Measurements from ENCODE around the gene CTBP2.

- no peak for TF ChIP-seq EP300 (IDR thresholded peaks at IDR 0.05; ENCODE audit: borderline replicate concordance)
- no peak for TF ChIP-seq YY1 (IDR thresholded peaks at IDR 0.05; ENCODE audit: low read depth)
- no peak; the same call in 1 of the 2 replicates for TF ChIP-seq TAF1 (IDR thresholded peaks at IDR 0.05; ENCODE audit: low read depth)
- TF ChIP-seq TEAD4 (IDR thresholded peaks at IDR 0.05), result no peak
- TF ChIP-seq RAD21 (IDR thresholded peaks at IDR 0.05; ENCODE audit: low read depth), result no peak
- TF ChIP-seq ZBTB7A (IDR thresholded peaks at IDR 0.05; ENCODE audit: low read depth), result no peak
- no peak for TF ChIP-seq FOXM1 (IDR thresholded peaks at IDR 0.05; ENCODE audit: borderline replicate concordance, low read depth)
- no peak for TF ChIP-seq MAX (IDR thresholded peaks at IDR 0.05)
Measured at GRCh38 chr10:125159486-125159931, 854 bp downstream of the CTBP2 start.

All from Ishikawa (cell line).